HG03064 (cell line): Measurements from ENCODE around the gene EIF4H.
"Not testable (repeated sequence)": the region's sequence is repeated elsewhere in the genome, so short reads cannot be mapped to it uniquely, and the experiment has no call there.

Experiments
- ATAC-seq: cut with Tn5 transposase; IDR thresholded peaks from one replicate; pipeline ENCODE4 v1.9.1; 2021; ENCODE audit warnings: low read depth; ENCODE audit not compliant: unreplicated experiment

Gene EIF4H

GRCh38 chr7:74197449-74198124, 23.4 kb downstream of the EIF4H start:
- no peak for ATAC-seq

- no peak for ATAC-seq
These were observed 25.6 kb downstream of the EIF4H start for GRCh38 chr7:74199551-74200355.

- ATAC-seq = no peak
These were observed 28.8 kb downstream of the EIF4H start for GRCh38 chr7:74202841-74203556.

- ATAC-seq = no peak
These were observed 29.9 kb downstream of the EIF4H start for GRCh38 chr7:74203956-74204618.

- ATAC-seq = not testable (repeated sequence)
These were observed 31.9 kb downstream of the EIF4H start for GRCh38 chr7:74206052-74206451.

GRCh38 chr7:74206589-74207120, 32.5 kb downstream of the EIF4H start:
- no peak for ATAC-seq

GRCh38 chr7:74207586-74207985, 33.4 kb downstream of the EIF4H start:
- no peak for ATAC-seq

- not testable (repeated sequence) for ATAC-seq
These were observed 34.1 kb downstream of the EIF4H start for GRCh38 chr7:74208241-74208640.

GRCh38 chr7:74212661-74213060, 38.5 kb downstream of the EIF4H start:
- ATAC-seq = no peak

- ATAC-seq = no peak
These were observed 40.9 kb downstream of the EIF4H start for GRCh38 chr7:74214816-74215630.

- no peak for ATAC-seq
These were observed 41.8 kb downstream of the EIF4H start for GRCh38 chr7:74215921-74216320.

- no peak for ATAC-seq
These were observed 42.2 kb downstream of the EIF4H start for GRCh38 chr7:74216361-74216761.

GRCh38 chr7:74217455-74218342, 43.5 kb downstream of the EIF4H start:
- peak; percentile 49 for ATAC-seq

- no peak for ATAC-seq
These were observed 44.2 kb downstream of the EIF4H start for GRCh38 chr7:74218343-74218698.

GRCh38 chr7:74219416-74219815, 45.3 kb downstream of the EIF4H start:
- ATAC-seq = no peak

- no peak for ATAC-seq
These were observed 46.1 kb downstream of the EIF4H start for GRCh38 chr7:74220229-74220628.

- no peak for ATAC-seq
These were observed 47.6 kb downstream of the EIF4H start for GRCh38 chr7:74221713-74222112.

GRCh38 chr7:74222851-74223710, 48.9 kb downstream of the EIF4H start:
- no peak for ATAC-seq
